Activated CD4-positive, alpha-beta memory T cell treated with anti-CD3 and anti-CD28 coated beads for 36 hours (primary cell): Measurements from ENCODE around the gene NSUN2. TPM values are rescaled to one million over a fixed set of nuclear protein-coding genes. Genes with fewer than 3 reads are reported as not detected.

Experiments used
- CTCF ChIA-PET: fragments of 350-600 bp; sonication (Branson Sonifier 250); formaldehyde crosslinking; loops from one replicate; lab custom pipeline; 2021; ENCODE audit warnings: antibody characterized with exemption, inconsistent platforms; lab: Charles Lee
- POLR2A ChIA-PET: fragments of 350-600 bp; sonication (Branson Sonifier 250); formaldehyde crosslinking; loops from one replicate; lab custom pipeline; 2021; ENCODE audit warnings: antibody characterized with exemption; lab: Charles Lee
- DNase-seq: peaks from one replicate; pipeline ENCODE4 v3.0.0-alpha.2; 2020
- H3K27ac Mint-ChIP-seq: one replicate; pipeline ENCODE4 v1.8.0; 2021; ENCODE audit warnings: mixed read lengths
- H3K27me3 Mint-ChIP-seq: one replicate; pipeline ENCODE4 v1.8.0; 2021; ENCODE audit warnings: mixed read lengths
- H3K36me3 Mint-ChIP-seq: one replicate; pipeline ENCODE4 v1.8.0; 2021; ENCODE audit warnings: mixed read lengths
- H3K4me1 Mint-ChIP-seq: one replicate; pipeline ENCODE4 v1.8.0; 2021; ENCODE audit warnings: low read depth, mixed read lengths
- H3K4me3 Mint-ChIP-seq: one replicate; pipeline ENCODE4 v1.8.0; 2021; ENCODE audit warnings: mild to moderate bottlenecking, mixed read lengths
- H3K9me3 Mint-ChIP-seq: one replicate; pipeline ENCODE4 v1.8.0; 2021; ENCODE audit warnings: mixed read lengths
- intact Hi-C: fragments of 100-400 bp; cut with micrococcal nuclease; formaldehyde crosslinking; loops from one replicate; pipeline ENCODE4 v1.15.1; 2023
- total RNA-seq, 2 experiments: library from RNA; stranded (reverse); gene quantifications; one replicate each; pipeline ENCODE4 v1.2.3, GENCODE V29; 2021

The NSUN2 gene
- total RNA-seq, 2 experiments from 2014 or later, result 78.5 to 86.7 TPM

- H3K36me3 Mint-ChIP-seq, result no peaks in the 10 kb centered on the region
- no peak overlapping the region for H3K4me3 Mint-ChIP-seq
- no peak for DNase-seq
- no peaks in the 10 kb centered on the region for H3K27me3 Mint-ChIP-seq
- CTCF ChIA-PET, result no interaction called here
- POLR2A ChIA-PET, result no interaction called here
- intact Hi-C loops, result no loop called here
- H3K9me3 Mint-ChIP-seq, result no peaks in the 10 kb centered on the region
- H3K4me1 Mint-ChIP-seq, result peaks cover 10% of the 10 kb centered on the region
- no peak overlapping the region for H3K27ac Mint-ChIP-seq
Observed at GRCh38 chr5:6637590-6637989, 4.7 kb upstream of the NSUN2 start.

DNA sequence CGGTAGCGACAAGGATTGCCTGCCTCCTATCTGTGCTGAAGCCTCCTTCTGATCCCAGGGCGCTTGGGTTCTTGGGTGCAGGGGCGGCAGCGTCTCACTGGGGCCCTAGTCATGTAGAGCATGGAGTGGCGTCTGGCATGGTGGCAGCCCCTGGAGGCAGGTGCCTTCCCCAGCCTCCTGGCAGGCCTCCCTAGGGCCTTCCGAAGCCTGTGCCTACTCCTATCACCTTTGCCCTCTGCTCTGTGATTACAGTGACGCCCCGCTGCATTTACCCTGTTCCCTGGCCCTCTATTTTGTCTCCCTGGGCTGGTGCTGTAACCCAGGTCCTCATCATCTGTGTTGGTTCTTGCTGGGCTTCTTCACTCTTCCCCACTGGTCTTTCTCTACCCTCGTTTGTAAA lies 4.2 kb upstream of the NSUN2 start:
- intact Hi-C loops, result no loop called here
- Mint-ChIP-seq H3K4me1 (peaks cover 13% of the 10 kb centered on the region), H3K4me3 (no peak overlapping the region), H3K27me3 (no peaks in the 10 kb centered on the region), H3K9me3 (no peaks in the 10 kb centered on the region), H3K27ac (no peak overlapping the region), H3K36me3 (peaks cover 5% of the 10 kb centered on the region)
- ChIA-PET POLR2A (no interaction called here), CTCF (no interaction called here)
- no peak for DNase-seq

DNA sequence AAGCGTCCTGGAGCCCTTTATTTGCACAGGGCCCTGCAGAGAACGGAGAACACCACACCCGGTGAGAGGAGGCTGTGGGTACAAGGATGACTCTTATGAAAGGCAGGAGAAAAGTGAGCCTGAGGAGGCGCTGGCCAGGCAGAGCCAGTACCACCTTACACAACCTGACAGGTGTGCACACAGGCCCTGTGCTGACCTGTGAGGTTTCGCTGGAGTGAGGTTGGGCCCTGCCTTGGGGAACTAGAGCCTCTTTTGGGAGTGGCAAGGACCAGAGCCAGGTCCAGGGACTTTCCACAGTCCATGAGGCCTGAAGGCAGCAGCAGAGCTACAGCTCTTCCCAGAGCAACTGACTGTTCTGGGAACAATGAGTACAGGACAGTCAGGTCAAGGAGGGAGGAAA lies 3.4 kb upstream of the NSUN2 start:
- Mint-ChIP-seq H3K4me3 (no peak overlapping the region), H3K36me3 (peaks cover 7% of the 10 kb centered on the region), H3K27ac (no peak overlapping the region), H3K9me3 (no peaks in the 10 kb centered on the region), H3K4me1 (peaks cover 16% of the 10 kb centered on the region), H3K27me3 (no peaks in the 10 kb centered on the region)
- ChIA-PET CTCF (interaction anchor here (1.2 kb wide), 1 partner anchor 109 kb away, joined by 4 read pairs; no protein-coding TSS in a partner anchor), POLR2A (no interaction called here)
- DNase-seq, result no peak
- intact Hi-C loops, result no loop called here

DNA sequence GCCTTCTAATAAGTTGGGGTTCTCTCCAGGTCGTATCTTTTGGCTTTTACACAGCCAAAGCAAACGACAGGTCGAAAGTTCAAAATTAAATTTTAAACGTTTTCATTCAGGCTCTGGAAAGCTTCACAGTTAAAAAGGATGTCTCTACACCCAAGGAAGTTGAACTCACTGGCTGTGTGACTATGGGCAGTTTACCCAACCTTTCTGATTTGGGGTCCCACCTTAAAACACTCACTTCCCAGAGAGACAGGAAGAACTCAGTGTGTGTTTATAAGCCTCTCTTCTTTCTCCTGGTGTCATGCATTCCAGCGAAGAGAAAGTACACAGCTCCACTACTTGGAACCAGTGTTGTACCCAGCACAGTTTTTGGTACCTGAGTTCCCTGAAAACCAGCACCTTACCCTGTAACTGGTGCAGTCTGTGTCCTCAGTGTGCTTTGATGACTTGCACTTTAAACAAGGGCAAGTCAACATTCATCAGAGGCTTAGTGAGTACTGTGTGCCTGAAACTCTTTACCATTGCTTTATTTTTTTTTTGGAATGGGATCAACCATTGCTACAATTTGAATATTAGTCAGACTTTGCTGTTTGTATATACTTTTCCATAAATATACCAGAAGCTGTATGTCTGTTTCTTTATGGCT lies 2.1 kb upstream of the NSUN2 start:
- Mint-ChIP-seq H3K27ac (no peak overlapping the region), H3K9me3 (no peaks in the 10 kb centered on the region), H3K4me1 (peaks cover 29% of the 10 kb centered on the region), H3K27me3 (no peaks in the 10 kb centered on the region), H3K4me3 (no peak overlapping the region), H3K36me3 (peaks cover 21% of the 10 kb centered on the region)
- CTCF ChIA-PET, result interaction anchor here (1.2 kb wide), 1 partner anchor 110 kb away, joined by 4 read pairs; no protein-coding TSS in a partner anchor
- POLR2A ChIA-PET, result no interaction called here
- DNase-seq, result no peak
- intact Hi-C loops, result no loop called here

DNA sequence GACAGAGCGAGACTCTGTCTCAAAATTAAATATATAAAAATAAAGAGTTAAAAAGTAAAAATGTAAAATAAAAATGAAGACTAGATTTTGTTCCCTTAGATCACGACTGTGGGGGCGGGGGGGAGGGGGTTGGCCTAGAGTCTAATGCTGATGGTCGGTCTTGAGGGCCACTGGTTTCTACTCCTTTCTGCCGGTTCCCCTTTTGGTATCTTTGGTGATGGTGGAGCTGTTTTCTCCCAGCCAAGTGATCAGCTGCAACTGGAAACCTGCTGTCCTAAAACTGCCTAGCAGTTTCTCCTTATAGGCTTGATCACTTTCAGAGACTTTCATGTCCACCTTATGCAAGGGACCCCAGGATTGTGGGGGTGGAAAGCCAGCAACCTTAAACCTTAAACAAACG lies 1.5 kb upstream of the NSUN2 start:
- Mint-ChIP-seq H3K27ac (no peak overlapping the region), H3K4me1 (peaks cover 35% of the 10 kb centered on the region), H3K27me3 (no peaks in the 10 kb centered on the region), H3K9me3 (no peaks in the 10 kb centered on the region), H3K4me3 (peak overlapping the region; percentile 97), H3K36me3 (peaks cover 27% of the 10 kb centered on the region)
- DNase-seq, result no peak
- intact Hi-C loops, result no loop called here
- ChIA-PET POLR2A (no interaction called here), CTCF (no interaction called here)

DNA sequence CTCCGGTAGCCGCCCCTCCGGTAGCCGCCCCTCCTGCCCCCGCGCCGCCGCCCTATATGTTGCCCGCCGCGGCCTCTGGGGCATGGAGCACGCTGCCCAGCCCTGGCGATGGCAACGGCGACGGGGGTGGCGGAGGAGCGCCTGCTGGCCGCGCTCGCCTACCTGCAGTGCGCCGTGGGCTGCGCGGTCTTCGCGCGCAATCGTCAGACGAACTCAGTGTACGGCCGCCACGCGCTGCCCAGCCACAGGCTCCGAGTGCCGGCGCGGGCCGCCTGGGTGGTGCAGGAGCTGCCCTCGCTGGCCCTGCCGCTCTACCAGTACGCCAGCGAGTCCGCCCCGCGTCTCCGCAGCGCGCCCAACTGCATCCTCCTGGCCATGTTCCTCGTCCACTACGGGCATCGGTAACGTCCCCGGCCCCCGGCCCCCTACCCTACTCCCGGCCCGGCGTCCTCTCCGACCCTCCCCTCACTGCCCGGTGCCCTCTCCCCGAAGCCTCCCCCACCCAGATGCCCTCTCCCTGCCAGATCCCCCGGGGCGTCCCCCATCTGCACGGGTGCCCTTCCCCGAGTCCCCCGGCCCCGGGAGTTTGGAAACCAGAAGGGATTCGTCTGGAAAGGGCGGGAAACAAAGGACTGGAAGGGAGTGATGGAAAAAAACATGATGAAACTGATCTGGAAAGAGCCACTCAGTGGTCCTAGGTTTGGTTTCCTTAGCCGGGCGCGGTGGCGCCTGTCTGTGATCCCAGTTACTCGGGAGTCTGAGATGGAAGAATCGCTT lies 813 bp upstream of the NSUN2 start:
- Mint-ChIP-seq H3K27me3 (no peaks in the 10 kb centered on the region), H3K4me1 (peaks cover 40% of the 10 kb centered on the region), H3K4me3 (peak overlapping the region; percentile 97), H3K36me3 (peaks cover 33% of the 10 kb centered on the region), H3K27ac (peak overlapping the region; percentile 51), H3K9me3 (no peaks in the 10 kb centered on the region)
- ChIA-PET CTCF (interaction anchor here (1.1 to 2.9 kb wide), 3 partner anchors 96 to 133 kb away, joined by 4 to 20 read pairs (median 4); no protein-coding TSS in a partner anchor), POLR2A (interaction anchor here (0.7 to 2.1 kb wide), 7 partner anchors 9 to 255 kb away, joined by 3 to 6 read pairs (median 4); partner anchors contain the start of genes MED10 and TENT4A)
- intact Hi-C loops, result loop anchor here (1.0 to 2.0 kb wide), 7 partner anchors 80 to 1236 kb away; partner anchors contain the start of genes FASTKD3, ICE1, MED10 and MTRR
- DNase-seq, result no peak

DNA sequence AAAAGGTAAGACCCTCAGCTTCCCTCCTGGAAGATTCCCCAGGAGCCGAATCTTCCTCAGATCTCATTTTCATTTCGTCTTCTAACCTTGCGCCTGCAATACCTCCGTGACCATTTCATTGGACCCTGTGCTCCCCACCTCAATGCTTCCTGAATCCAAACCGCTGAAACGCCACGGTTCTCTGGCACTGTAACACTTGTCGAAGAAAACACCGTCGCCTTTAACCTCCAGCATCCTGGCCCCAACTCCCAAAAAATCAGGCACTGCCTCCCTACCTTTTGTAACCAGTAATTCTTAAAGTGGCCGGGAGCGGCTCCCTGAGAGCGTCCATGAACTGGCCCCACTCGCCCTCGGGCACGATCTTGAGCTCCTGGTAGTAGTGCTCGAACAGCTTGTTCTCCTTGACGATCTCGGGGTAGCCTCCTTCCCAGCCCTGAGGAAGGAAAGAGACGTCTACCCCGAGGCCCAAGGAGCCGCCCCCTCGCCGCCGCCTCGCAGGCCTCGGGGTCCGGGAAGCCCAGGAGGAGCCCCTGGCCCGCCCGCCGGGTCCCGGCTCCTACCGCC lies 438 bp downstream of the NSUN2 start:
- Mint-ChIP-seq H3K36me3 (peaks cover 40% of the 10 kb centered on the region), H3K27me3 (no peaks in the 10 kb centered on the region), H3K4me1 (peaks cover 40% of the 10 kb centered on the region), H3K9me3 (no peaks in the 10 kb centered on the region), H3K27ac (peak overlapping the region; percentile 95), H3K4me3 (peak overlapping the region; percentile 97)
- ChIA-PET CTCF (interaction anchor here (1.1 to 2.9 kb wide), 4 partner anchors 8 to 113 kb away, joined by 3 to 20 read pairs (median 4); no protein-coding TSS in a partner anchor), POLR2A (interaction anchor here (0.9 to 2.1 kb wide), 5 partner anchors 13 to 97 kb away, joined by 3 to 6 read pairs (median 5); partner anchors contain the start of gene TENT4A)
- intact Hi-C loops, result loop anchor here (2.0 kb wide), 1 partner anchor 104 kb away; no protein-coding TSS in a partner anchor
- DNase-seq, result no peak

- no peaks in the 10 kb centered on the region for H3K27me3 Mint-ChIP-seq
- H3K9me3 Mint-ChIP-seq, result no peaks in the 10 kb centered on the region
- H3K4me1 Mint-ChIP-seq, result peaks cover 42% of the 10 kb centered on the region
- intact Hi-C loops, result no loop called here
- no peak for DNase-seq
- CTCF ChIA-PET, result interaction anchor here (2.9 kb wide), 1 partner anchor 113 kb away, joined by 20 read pairs; no protein-coding TSS in a partner anchor
- H3K4me3 Mint-ChIP-seq, result peak overlapping the region; percentile 97
- peaks cover 46% of the 10 kb centered on the region for H3K36me3 Mint-ChIP-seq
- H3K27ac Mint-ChIP-seq, result peak overlapping the region; percentile 65
- POLR2A ChIA-PET, result interaction anchor here (1.6 kb wide), 1 partner anchor 12 kb away, joined by 3 read pairs; no protein-coding TSS in a partner anchor
Observed at GRCh38 chr5:6631441-6631840, 1.4 kb downstream of the NSUN2 start.

DNA sequence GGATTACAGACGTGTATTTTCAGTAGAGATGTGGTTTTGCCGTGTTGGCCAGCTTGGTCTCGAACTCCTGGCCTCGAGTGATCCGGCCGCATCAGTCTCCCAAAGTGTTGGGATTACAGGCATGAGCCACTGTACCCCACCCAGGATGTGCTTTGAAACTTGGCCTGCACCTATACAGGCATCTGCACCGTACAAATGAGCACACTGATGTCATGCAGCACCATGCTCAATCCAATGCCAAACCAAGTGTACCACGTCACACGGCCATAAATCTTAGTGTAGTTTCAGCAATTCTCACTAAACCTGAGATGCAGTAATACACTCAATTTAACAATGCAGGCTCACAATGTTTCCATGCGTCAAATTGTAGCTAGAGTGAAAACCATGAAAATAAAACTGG lies 6.3 kb downstream of the NSUN2 start:
- Mint-ChIP-seq H3K4me3 (no peak overlapping the region), H3K27me3 (no peaks in the 10 kb centered on the region), H3K36me3 (peaks cover 83% of the 10 kb centered on the region), H3K27ac (no peak overlapping the region), H3K9me3 (peaks cover 16% of the 10 kb centered on the region), H3K4me1 (peaks cover 43% of the 10 kb centered on the region)
- ChIA-PET POLR2A (no interaction called here), CTCF (interaction anchor here (0.6 to 1.8 kb wide), 2 partner anchors 69 to 119 kb away, joined by 3 to 6 read pairs; no protein-coding TSS in a partner anchor)
- DNase-seq, result no peak
- intact Hi-C loops, result no loop called here

DNA sequence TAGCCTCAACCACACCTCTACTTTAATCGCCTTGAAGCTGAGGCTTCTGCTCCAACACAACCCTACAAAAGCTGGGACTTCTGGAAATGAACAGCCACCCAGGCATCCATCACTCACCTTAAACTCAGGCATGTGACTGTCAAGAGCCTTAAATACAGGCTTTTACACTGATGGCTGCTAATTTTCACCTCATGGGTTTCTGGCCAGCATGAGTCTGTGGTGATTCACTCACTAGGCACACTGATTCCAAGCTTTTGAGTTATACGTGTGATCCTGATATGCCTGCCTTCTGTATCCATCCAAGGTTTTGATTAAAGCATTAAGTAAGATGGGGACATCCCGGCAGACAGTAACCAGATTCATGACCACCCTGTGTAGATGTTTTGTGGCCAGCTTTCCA lies 8.9 kb downstream of the NSUN2 start:
- ChIA-PET CTCF (interaction anchor here (0.6 to 0.9 kb wide), 2 partner anchors 9 to 121 kb away, joined by 3 read pairs; partner anchors contain the start of gene NSUN2), POLR2A (interaction anchor here (1.5 kb wide), 1 partner anchor 10 kb away, joined by 3 read pairs; the partner anchor contains the start of gene SRD5A1)
- peaks cover 16% of the 10 kb centered on the region for H3K9me3 Mint-ChIP-seq
- H3K27ac Mint-ChIP-seq, result no peak overlapping the region
- peaks cover 20% of the 10 kb centered on the region for H3K4me1 Mint-ChIP-seq
- intact Hi-C loops, result no loop called here
- no peak overlapping the region for H3K4me3 Mint-ChIP-seq
- no peak for DNase-seq
- peaks cover 70% of the 10 kb centered on the region for H3K36me3 Mint-ChIP-seq
- H3K27me3 Mint-ChIP-seq, result no peaks in the 10 kb centered on the region

DNA sequence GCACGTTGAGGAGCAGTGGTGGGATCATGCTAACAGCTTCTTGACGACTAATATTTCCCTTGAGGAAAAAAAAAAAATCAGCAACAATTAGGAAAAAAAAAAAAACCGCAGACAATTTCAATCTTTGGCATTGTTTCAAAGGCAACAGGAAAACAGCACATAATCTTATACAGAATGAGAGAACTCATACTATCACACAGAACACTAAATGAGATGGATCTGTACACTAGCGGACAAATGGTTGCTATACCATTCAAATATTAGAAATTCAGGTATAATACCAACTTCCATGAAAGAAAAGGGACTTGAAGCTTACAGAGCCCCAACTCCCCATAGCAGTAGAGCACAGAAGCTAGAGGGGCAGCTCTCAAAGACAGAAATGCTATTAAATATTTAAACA lies 9.6 kb downstream of the NSUN2 start:
- intact Hi-C loops, result no loop called here
- Mint-ChIP-seq H3K9me3 (peaks cover 16% of the 10 kb centered on the region), H3K4me1 (peaks cover 17% of the 10 kb centered on the region), H3K27me3 (no peaks in the 10 kb centered on the region), H3K36me3 (peaks cover 67% of the 10 kb centered on the region), H3K4me3 (no peak overlapping the region), H3K27ac (no peak overlapping the region)
- no peak for DNase-seq
- POLR2A ChIA-PET, result no interaction called here
- CTCF ChIA-PET, result interaction anchor here (0.7 kb wide), 1 partner anchor 123 kb away, joined by 3 read pairs; no protein-coding TSS in a partner anchor
